Hematopoietic multipotent progenitor cell treated with erythropoietin and hydrocortisone succinate and interleukin-3 and kit ligand, for 6 days (in vitro differentiated cells): ENCODE results near the gene BOC.

Source experiments
- DNase-seq: peaks from one replicate; pipeline ENCODE4 v3.0.0-alpha.2; 2015

Gene BOC

DNA sequence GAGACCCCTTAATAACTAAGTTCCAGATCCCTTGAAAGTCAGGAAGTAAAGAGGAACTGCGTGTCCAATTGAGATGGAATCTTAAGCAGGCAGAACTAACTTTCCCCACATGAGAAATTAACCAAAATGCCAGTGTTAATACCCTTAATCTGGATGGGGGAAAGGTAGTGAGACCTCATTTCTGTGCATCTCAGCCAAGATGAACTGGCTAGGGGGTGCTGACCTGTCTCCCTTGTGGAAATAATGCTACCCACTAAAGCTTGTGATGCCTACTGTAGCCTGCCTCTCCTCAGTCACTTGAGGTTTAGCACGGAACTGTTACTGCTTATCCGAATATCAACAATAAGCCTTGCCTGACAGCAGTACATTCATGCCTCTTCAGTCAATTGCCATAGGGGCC is 15.1 kb downstream of the BOC start:
- no peak for DNase-seq

DNA sequence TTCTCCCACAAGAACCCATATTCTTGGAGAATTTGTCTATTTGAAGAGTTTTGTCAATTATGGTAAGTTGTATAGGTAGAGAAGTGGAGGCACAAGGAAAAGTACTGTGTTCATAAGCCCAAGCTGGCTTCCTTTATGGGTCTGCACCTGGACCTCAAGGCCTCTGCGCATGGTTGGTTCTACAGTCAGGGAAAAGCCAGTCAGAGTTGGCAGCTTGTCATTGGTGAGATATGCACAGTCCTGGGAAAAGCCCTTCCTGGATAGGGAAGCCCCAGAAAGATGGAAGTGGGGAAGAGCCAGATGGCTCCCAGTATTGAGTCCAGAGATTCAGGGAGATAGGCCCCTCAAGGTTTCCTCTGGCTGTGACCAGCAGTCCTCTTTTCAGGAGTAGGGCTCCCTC is 15.8 kb downstream of the BOC start:
- no peak for DNase-seq

- DNase-seq: no peak
Observed at GRCh38 chr3:113228498-113229286, 17.3 kb downstream of the BOC start.

- DNase-seq: no peak
Observed at GRCh38 chr3:113231391-113231790, 20.0 kb downstream of the BOC start.

DNA sequence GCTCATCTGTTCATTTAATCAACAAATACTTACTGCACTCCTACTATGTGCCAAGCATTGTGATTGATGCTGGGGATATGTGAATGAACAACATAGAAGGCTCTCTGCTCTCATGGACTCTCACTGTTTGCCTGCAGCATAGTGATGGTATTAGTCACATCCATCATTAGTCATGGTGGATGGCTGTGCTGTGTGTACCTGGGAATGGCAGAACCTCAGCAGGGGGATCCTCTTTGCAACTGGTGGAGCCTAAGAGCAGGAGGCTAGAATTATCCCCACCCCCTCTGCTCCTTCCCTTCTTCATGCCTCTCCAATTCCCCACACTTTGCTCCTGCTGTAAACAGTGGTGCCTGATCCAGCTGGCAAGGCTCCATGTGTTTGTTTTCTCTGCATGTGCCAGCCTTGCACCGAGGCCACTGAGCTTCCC is 20.5 kb downstream of the BOC start:
- DNase-seq: no peak

DNA sequence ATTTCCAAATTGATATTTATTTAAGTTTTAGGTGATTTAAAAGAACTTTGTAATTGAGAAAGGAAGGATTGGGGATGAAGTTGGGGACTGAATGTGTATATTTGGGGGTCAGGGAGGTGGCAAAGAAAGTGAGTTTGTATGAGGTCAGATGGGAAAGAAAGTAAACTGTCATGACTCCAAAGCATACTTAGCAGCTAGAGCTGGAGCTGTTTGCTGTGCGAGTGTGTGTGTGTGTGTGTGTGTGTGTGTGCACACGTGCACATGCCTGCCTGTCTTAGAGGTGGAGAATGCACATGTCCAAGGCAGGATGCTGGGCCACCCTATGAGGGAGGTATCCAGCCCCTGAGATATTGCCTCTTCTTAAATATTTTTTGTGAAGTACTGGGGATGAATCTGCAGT is 21.0 kb downstream of the BOC start:
- DNase-seq: no peak

DNA sequence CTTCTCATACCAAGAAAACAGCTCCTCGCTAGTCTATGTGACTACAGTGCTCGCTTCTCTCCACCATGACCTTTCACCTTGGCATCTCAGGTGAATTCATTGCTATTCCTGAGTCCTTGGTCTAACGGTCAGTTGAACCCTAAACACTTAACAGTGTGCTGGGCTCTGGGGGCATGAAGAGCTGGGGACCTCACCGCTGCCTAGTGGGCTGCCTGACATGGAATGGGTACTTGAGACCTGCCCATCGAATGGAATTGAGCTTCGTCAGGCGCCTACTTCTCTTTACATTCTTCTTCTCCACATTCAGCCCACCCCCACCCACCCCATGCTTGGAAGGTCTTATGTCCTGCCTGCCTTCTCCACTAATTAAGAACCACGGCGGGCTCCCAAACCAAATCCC is 22.1 kb downstream of the BOC start:
- no peak for DNase-seq

GRCh38 chr3:113234028-113234427 is 22.7 kb downstream of the BOC start:
- no peak for DNase-seq

DNA sequence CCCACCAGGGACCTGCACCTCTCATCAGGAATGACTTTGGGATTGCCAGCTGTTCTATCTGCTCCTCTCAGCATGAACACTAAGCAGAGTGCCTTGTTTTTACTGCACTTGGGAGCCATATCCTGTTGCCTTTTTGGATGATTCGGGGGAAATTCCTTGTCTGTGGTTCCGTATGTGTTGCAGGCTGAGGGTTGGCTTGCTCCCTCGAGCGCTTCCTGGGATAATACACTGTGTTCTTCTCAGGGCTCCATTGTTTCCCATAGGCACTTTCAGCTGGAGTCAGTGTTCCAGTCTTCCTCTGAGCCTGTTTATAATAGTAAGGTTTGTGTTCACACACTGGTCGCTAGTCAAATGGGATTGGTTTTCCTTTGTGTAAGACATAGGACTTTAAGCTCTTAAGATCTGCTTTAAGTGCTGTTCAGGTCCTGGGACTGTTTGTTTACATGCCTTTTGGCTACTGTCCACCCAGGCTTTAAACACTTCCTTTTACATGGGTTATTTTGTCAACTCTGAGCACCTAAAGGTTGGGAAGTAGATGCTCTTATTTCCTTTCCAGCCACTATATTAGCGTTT is 23.4 kb downstream of the BOC start:
- DNase-seq: no peak

DNA sequence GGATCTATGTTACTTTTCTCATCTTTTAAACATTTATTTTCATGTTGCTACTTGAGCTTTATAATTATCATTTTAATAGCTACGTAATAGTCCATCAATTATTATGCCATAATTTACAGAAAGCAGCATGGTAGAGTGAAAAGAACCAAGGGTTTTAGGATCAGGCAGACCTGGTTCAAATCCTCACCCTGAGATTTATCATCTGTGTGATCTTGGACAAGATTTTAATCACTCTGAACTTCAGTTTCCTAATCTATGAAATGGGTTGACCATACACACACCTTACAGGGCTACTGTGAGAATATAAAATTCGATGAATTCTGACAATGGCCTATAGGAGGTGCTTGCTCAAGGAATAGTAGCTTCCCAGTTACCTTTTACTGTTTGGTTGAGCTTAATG is 27.1 kb downstream of the BOC start:
- DNase-seq: no peak

DNA sequence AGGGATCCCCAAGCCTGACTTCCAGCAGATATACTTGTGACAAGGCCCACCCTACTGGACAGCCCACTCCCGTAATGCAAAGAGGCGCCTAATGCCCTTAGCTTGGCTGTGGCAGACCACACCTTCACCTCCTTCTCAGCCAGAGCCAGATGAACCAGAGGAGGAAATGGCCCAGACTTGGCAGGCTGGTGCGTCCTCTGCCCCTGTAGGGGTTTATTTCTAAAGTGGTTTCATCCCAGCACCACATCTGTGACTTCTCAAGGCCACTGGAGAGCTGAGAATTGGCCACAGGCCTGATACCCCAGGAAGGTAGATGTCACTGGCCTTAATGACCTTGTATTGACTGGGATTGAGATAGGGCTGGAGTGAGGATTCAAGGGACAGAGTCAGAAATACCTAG is 29.5 kb downstream of the BOC start:
- no peak for DNase-seq

DNA sequence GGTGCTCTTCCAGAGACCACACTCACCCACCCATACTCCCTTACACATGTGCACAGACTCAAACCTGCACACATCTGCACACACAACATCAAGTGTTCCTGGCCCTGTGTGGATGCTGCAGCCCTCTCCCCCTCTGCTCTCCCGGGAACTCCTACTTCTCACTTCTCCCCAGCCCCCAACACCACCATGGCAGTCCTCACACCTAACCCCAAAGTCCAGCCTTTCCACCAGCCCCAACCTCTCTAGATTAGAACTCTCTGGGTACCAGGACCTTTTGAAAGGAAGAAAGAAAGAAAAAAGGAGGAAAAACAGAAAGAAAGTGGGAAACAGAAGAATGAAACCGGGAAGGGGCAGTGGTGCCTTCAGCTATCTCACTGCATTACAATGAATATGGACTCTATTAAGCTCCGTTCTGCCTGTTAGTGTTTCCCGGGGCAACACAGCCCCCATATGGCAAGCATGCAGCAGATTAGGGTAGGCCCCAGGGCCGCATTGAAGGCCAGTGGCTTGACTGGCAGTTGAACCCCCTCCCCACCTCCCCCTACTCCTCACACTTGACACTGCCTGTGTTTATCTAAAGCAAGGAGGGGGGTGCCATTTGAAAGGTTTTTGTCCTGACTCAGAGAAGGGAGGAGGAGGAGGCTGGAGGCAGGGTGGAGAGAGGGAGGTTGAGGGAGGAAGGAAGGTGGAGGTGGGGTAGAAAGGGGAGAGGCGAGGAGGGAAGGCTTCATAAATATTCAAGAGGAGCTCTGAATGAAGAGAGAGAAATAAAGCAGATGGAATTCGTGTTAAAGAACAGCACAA is 30.1 kb downstream of the BOC start:
- DNase-seq: no peak

DNA sequence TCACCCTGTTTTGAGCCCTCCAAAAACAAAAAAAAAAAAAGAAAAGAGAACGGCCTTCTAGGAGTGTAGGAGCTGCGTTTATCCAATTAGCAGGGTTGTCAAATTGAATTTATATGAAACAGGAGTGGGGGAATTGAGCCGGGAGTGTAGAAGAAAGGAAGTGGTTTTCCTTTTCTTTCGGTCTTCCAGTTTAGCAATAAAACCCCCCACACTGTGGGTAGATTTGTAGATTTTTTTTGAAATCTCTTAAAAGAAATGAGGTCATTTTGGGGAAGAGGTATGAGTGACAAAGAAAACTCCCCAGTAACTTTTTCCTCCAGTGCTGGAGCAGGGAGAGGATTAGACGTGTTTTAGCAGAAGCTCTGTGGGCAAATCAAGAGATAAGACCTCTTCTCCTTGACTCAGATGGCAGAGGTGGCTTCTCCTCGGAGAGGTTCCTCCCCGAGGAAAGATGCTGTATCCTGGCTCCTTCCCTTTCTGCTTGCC is 30.8 kb downstream of the BOC start:
- peak; percentile 14 for DNase-seq

DNA sequence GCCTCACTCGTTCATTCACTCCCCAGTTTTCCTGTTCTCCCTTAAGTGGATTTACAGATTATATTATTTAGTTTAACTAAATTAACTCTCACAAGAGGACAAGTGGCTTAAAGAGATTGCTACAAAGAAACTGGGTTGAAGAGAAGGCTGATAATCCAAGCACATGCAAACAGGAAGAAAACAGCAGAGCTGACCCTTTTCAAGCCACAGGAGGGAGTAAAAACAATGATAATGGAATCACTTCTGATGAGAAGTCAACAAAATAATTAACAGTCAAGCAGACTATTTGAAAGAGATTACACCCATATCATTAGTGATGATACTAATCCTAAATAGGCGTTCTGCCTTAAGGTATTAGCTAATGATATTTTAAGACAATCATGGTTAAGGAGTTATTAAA is 31.7 kb downstream of the BOC start:
- no peak for DNase-seq

DNA sequence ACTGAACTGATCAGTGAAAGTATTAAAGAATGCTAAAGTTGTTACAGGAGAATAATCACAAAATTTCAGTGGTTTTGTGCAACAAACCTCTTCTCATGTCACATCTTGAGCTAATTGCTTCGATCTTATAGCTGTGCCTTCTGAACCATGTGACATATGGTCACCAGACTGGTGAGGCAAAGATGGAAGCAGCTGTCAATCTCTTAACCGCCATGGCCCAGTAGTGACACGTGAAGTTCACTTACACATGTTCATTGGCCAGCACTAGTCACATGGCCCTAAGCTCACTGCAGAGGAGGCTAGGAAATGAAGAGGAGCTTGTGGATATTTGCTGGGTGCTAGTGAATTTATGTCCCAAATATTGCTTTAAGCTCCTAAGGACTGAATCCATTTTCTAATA is 32.5 kb downstream of the BOC start:
- no peak for DNase-seq

- no peak for DNase-seq
Observed at GRCh38 chr3:113245761-113246161, 34.4 kb downstream of the BOC start.

DNA sequence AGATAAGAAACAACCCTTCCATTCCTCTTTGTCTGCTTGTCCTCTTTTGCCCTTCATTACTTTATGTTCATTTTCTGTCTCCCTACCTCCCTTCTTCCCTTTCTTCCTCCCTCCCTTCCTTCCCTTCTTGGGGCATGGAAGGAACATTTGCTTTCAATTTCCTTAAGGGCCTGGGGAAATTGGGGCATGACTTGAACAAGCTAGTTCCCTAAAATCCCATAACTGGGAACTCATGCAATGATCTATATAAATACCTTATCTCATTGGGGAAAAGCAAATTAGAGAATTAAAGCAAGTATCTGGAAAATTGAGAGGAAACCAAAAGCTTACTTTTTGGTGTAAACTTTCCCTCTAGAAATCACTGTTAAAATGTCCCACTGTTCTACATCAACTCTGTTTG is 35.7 kb downstream of the BOC start:
- DNase-seq: no peak

GRCh38 chr3:113247675-113248458 is 36.5 kb downstream of the BOC start:
- no peak for DNase-seq

DNA sequence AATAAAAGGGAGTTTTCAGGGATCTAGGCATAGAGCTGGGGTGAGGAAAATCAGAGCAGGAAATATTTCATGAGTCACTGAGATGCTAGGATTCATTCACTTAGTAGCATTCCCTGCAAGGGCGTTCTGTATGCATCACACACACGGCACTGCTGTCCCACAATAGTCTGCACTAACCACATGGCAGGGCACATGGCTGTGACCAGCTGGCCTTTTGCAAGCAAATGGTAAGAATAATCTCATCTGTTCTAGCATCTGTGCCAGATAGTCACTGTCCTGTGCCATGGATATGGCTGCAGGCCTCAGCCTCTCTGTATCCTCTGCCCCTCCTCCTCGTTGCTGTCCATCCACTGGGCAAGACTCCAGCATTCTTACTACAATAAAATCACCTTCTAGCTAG is 37.8 kb downstream of the BOC start:
- DNase-seq: no peak

- DNase-seq: no peak
Observed at GRCh38 chr3:113249601-113250000, 38.2 kb downstream of the BOC start.

DNA sequence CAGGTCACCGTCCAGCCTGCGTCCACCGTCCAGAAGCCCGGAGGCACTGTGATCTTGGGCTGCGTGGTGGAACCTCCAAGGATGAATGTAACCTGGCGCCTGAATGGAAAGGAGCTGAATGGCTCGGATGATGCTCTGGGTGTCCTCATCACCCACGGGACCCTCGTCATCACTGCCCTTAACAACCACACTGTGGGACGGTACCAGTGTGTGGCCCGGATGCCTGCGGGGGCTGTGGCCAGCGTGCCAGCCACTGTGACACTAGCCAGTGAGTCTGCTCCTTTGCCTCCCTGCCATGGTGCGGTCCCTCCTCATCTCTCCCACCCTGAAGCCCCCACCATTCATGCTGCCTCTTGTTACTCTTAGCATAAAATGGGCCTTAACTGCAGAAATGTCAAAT is 39.2 kb downstream of the BOC start:
- no peak for DNase-seq

- DNase-seq: no peak
Observed at GRCh38 chr3:113251817-113252216, 40.5 kb downstream of the BOC start.

DNA sequence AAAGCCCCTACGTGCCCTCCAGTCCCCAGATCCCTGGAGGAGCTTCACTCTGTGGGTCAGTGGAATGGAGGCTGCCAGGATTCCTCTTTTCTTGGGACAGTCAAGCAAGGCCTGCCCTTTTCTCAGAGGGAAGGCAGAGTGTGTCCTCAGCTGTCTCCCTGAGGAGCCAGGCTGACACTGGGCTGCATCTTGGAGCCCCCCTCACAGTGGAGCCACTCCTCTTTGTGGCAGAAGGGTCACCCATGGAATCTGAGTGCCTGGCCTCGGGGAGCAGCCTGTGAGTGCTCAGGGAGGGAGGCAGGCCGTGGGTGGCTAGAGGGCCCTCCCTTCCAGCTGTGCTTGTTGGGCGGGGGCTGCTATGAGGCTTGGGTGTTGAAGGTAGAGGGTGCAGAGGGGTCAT is 41.2 kb downstream of the BOC start:
- DNase-seq: no peak
